A673 (cell line): ENCODE measurements around the gene TBX3.

ENCODE experiments used
- EZH2 ChIP-seq: fragments of 200-600 bp; sonication (generic); IDR thresholded peaks from 2 replicates; pipeline ENCODE4 v1.6.1; 2017; ENCODE audit warnings: borderline replicate concordance, low read depth, mild to moderate bottlenecking, mixed read lengths, antibody characterized with exemption, low read length; ENCODE audit not compliant: poor library complexity, severe bottlenecking
- TF ChIP-seq, protein P1 (sequence below): fragments of 300-800, 200-600 bp; sonication (generic); conservative IDR thresholded peaks from 2 replicates; pipeline ENCODE4 v1.5.1; 2017; ENCODE audit warnings: low read depth, mild to moderate bottlenecking, antibody characterized with exemption, low read length, moderate library complexity, mixed read lengths

DNA sequence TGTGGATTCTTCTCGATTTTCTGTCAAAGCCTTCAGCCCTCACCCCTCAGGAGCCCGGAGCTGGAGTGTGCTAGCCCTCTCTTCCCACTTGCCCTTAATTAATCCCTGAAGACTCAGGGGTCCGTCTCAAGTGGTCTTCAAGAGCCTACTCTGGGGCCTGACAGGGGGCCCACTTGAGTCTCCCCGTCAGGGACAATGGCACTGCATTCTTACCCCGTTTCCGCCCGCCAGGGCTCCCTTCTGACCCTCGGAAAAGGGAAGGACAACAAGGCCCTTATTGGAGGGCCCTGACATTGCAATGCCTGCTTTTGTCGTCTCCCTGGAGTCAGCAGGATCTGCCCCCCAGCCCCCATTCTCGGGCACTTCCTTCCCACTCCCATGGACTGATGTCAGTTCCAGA is 34.4 kb downstream of the TBX3 start:
- TF ChIP-seq, protein P1, sequence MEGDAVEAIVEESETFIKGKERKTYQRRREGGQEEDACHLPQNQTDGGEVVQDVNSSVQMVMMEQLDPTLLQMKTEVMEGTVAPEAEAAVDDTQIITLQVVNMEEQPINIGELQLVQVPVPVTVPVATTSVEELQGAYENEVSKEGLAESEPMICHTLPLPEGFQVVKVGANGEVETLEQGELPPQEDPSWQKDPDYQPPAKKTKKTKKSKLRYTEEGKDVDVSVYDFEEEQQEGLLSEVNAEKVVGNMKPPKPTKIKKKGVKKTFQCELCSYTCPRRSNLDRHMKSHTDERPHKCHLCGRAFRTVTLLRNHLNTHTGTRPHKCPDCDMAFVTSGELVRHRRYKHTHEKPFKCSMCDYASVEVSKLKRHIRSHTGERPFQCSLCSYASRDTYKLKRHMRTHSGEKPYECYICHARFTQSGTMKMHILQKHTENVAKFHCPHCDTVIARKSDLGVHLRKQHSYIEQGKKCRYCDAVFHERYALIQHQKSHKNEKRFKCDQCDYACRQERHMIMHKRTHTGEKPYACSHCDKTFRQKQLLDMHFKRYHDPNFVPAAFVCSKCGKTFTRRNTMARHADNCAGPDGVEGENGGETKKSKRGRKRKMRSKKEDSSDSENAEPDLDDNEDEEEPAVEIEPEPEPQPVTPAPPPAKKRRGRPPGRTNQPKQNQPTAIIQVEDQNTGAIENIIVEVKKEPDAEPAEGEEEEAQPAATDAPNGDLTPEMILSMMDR = no peak
- no peak for TF ChIP-seq EZH2
